Measurements from ENCODE around the gene SLC27A6.
"Not testable (repeated sequence)": the region's sequence is repeated elsewhere in the genome, so short reads cannot be mapped to it uniquely, and the experiment has no call there.

The SLC27A6 gene

GRCh38 chr5:129002527-129002842, 37.2 kb downstream of the SLC27A6 start:
- DNase-seq (ENCODE audit: low spot score), result no peak

- no peak for DNase-seq (ENCODE audit: low spot score)
Measured at GRCh38 chr5:129003232-129003631, 37.9 kb downstream of the SLC27A6 start.

GRCh38 chr5:129014185-129014584, 48.9 kb downstream of the SLC27A6 start:
- no peak for DNase-seq (ENCODE audit: low spot score)

GRCh38 chr5:129018837-129019236, 53.5 kb downstream of the SLC27A6 start:
- no peak for DNase-seq (ENCODE audit: low spot score)

GRCh38 chr5:129019401-129019908, 54.2 kb downstream of the SLC27A6 start:
- no peak for DNase-seq (ENCODE audit: low spot score)

- no peak for DNase-seq (ENCODE audit: low spot score)
Measured at GRCh38 chr5:129020683-129021082, 55.4 kb downstream of the SLC27A6 start.

GRCh38 chr5:129021744-129022143, 56.5 kb downstream of the SLC27A6 start:
- DNase-seq (ENCODE audit: low spot score), result no peak

- DNase-seq (ENCODE audit: low spot score), result no peak
Measured at GRCh38 chr5:129022599-129022998, 57.3 kb downstream of the SLC27A6 start.

GRCh38 chr5:129027260-129027659, 62.0 kb downstream of the SLC27A6 start:
- no peak for DNase-seq (ENCODE audit: low spot score)

GRCh38 chr5:129031886-129032683, 66.8 kb downstream of the SLC27A6 start:
- DNase-seq (ENCODE audit: low spot score), result no peak

GRCh38 chr5:129036257-129036656, 71.0 kb downstream of the SLC27A6 start:
- DNase-seq (ENCODE audit: low spot score), result not testable (repeated sequence)

- DNase-seq (ENCODE audit: low spot score), result no peak
Measured at GRCh38 chr5:129041196-129041881, 76.1 kb downstream of the SLC27A6 start.

GRCh38 chr5:129042306-129042705, 77.0 kb downstream of the SLC27A6 start:
- DNase-seq (ENCODE audit: low spot score), result no peak

GRCh38 chr5:129043894-129044293, 78.6 kb downstream of the SLC27A6 start:
- no peak for DNase-seq (ENCODE audit: low spot score)

- no peak for DNase-seq (ENCODE audit: low spot score)
Measured at GRCh38 chr5:129046151-129046550, 80.9 kb downstream of the SLC27A6 start.

GRCh38 chr5:129048509-129048908, 83.2 kb downstream of the SLC27A6 start:
- no peak for DNase-seq (ENCODE audit: low spot score)

- no peak for DNase-seq (ENCODE audit: low spot score)
Measured at GRCh38 chr5:129049126-129049799, 84.0 kb downstream of the SLC27A6 start.

- DNase-seq (ENCODE audit: low spot score), result no peak
Measured at GRCh38 chr5:129051283-129051682, 86.0 kb downstream of the SLC27A6 start.

GRCh38 chr5:129053438-129053837, 88.2 kb downstream of the SLC27A6 start:
- DNase-seq (ENCODE audit: low spot score), result no peak

GRCh38 chr5:129057329-129057728, 92.0 kb downstream of the SLC27A6 start:
- DNase-seq (ENCODE audit: low spot score), result no peak

- no peak for DNase-seq (ENCODE audit: low spot score)
Measured at GRCh38 chr5:129061849-129062248, 96.6 kb downstream of the SLC27A6 start.

GRCh38 chr5:129063483-129064113, 98.3 kb downstream of the SLC27A6 start:
- no peak for DNase-seq (ENCODE audit: low spot score)

Data from kidney capillary endothelial cell (primary cell).